Activated naive CD4-positive, alpha-beta T cell treated with anti-CD3 and anti-CD28 coated beads for 36 hours (primary cell): ENCODE measurements around the gene B3GAT3. TPM values are rescaled to one million over a fixed set of nuclear protein-coding genes. Genes with fewer than 3 reads are reported as not detected.
A peak's percentile ranks its signal among the peaks of the same experiment; 100 is the strongest.

Experiments used
- CTCF ChIA-PET: fragments of 350-600 bp; sonication (Branson Sonifier 250); formaldehyde crosslinking; loops from one replicate; lab custom pipeline; 2021; ENCODE audit warnings: antibody characterized with exemption; lab: Charles Lee
- DNase-seq: peaks from one replicate; pipeline ENCODE4 v3.0.0-alpha.2; 2020
- H3K27ac Mint-ChIP-seq: one replicate; pipeline ENCODE4 v1.8.0; 2021; ENCODE audit warnings: mild to moderate bottlenecking, mixed read lengths
- H3K27me3 Mint-ChIP-seq: one replicate; pipeline ENCODE4 v1.8.0; 2021; ENCODE audit warnings: low read depth, mixed read lengths
- H3K36me3 Mint-ChIP-seq: one replicate; pipeline ENCODE4 v1.8.0; 2021; ENCODE audit warnings: low read depth, mixed read lengths
- H3K4me1 Mint-ChIP-seq: one replicate; pipeline ENCODE4 v1.8.0; 2021; ENCODE audit warnings: low read depth, mixed read lengths
- H3K4me3 Mint-ChIP-seq: one replicate; pipeline ENCODE4 v1.8.0; 2021; ENCODE audit warnings: mild to moderate bottlenecking, moderate library complexity, mixed read lengths
- H3K9me3 Mint-ChIP-seq: one replicate; pipeline ENCODE4 v1.8.0; 2021; ENCODE audit warnings: mixed read lengths
- intact Hi-C: fragments of 100-400 bp; cut with micrococcal nuclease; formaldehyde crosslinking; loops from one replicate; pipeline ENCODE4 v1.15.1; 2023
- total RNA-seq, 2 experiments: library from RNA; stranded (reverse); gene quantifications; one replicate each; pipeline ENCODE4 v1.2.3, GENCODE V29; 2021

The B3GAT3 gene
- total RNA-seq, 2 experiments from 2014 or later = 43.1 to 45.7 TPM

DNA sequence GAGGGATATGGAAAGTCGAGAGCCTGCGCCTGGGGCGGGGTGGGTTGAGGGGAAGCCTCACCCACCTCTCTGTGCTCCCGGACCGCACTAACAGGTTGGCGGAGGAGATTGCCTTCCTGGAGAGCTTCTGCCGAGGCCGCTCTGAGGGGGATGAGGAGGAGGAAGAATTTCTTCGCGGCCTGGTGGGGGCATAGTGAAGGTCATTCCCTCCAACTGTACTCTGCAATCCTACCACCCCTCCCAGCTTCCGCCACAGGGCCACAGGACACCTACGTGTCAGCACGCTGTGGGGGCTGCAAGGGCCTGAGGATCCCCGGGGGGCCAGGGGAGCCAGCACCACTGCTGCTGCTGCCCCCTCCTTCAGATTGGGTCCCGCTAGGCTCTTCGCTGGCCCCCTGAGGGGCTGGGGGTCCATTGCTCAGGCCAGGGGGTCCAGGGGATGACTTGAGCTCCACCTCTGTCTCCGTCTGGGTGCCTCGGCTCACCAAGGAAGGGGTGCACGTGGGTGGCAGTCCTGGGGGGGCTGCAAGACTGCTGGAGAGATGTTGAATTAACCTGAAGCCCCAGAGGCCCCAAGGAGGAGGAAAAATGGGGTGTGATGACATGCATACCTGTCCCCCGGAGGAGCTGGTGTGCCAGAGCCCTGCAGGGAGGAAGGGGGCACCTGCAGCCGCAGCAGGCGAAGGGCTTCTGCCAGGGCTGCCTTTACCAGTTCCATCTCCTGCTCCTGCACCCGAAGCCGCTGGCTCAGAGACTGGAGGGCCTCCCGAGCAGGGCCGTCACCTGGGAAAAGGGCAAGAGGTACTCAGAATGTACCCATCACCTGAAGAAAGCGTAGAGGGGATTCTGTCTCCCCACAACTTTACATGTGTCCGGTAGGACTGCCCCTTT is 10.7 kb downstream of the B3GAT3 start:
- Mint-ChIP-seq H3K27me3 (no peaks in the 10 kb centered on the region), H3K4me3 (peak overlapping the region; percentile 99), H3K9me3 (no peaks in the 10 kb centered on the region), H3K4me1 (peaks cover 59% of the 10 kb centered on the region), H3K36me3 (peaks cover 30% of the 10 kb centered on the region), H3K27ac (peak overlapping the region; percentile 98)
- intact Hi-C loops = loop anchor here (1.0 to 5.0 kb wide), 2 partner anchors 10 to 161 kb away; partner anchors contain the start of genes MTA2 and TAF6L
- no peak for DNase-seq
- CTCF ChIA-PET = interaction anchor here (0.7 to 5.3 kb wide), 19 partner anchors 8 to 312 kb away, joined by 3 to 28 read pairs (median 4); partner anchors contain the start of genes C11orf98, CSKMT, MTA2 and TUT1

DNA sequence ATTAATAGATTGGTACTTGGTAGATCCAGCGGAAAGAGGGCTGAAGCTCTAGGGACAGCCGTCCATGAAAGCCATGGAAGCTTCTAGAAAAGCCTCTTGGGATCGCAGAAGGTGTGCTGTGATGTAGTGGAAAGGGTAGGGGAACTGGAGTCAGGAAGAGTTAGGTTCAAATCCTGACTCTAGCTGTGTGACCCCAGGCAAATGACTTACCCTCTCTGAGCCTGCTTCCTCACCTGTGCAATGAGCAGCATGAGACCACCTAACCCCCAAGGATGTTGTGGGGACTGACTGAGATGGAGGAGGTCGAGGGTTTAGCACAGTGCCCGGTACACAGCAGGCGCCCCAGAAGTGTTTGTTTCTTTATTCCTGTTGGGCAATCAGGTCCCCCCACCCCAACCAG is 11.4 kb downstream of the B3GAT3 start:
- peaks cover 60% of the 10 kb centered on the region for H3K4me1 Mint-ChIP-seq
- intact Hi-C loops = loop anchor here (5.0 kb wide), 1 partner anchor 162 kb away; the partner anchor contains the start of gene TAF6L

DNA sequence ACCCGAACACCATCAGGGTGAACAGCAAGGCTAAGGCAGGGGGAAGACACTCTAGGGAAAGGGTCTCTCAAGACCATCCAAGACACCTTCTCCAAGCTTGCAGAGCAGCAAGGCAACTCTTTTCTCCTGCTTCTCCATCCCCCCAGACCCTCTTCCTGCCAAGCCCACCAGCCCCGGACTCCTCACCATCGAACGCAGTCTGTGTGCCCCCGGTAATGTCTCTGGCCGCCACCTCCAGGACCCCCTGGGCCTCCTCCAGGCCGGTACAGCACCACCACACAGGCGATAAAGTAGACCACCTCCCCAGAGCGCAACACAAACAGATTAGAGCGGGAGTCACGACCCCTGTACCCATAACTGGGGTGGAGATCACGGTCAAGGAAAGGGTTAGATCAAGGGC is 13.0 kb downstream of the B3GAT3 start:
- CTCF ChIA-PET = interaction anchor here (5.3 kb wide), 1 partner anchor 16 kb away, joined by 28 read pairs; the partner anchor contains the start of gene TUT1
- H3K4me1 Mint-ChIP-seq = peaks cover 50% of the 10 kb centered on the region
- intact Hi-C loops = no loop called here
- H3K4me3 Mint-ChIP-seq = no peak overlapping the region
- peaks cover 43% of the 10 kb centered on the region for H3K36me3 Mint-ChIP-seq
- no peak overlapping the region for H3K27ac Mint-ChIP-seq
- no peaks in the 10 kb centered on the region for H3K9me3 Mint-ChIP-seq
- no peaks in the 10 kb centered on the region for H3K27me3 Mint-ChIP-seq
- no peak for DNase-seq

More for the DNA sequence above, 11.4 kb downstream of the B3GAT3 start:
- Mint-ChIP-seq H3K27ac (peak overlapping the region; percentile 61), H3K36me3 (peaks cover 32% of the 10 kb centered on the region), H3K4me3 (peak overlapping the region; percentile 99), H3K9me3 (no peaks in the 10 kb centered on the region), H3K27me3 (no peaks in the 10 kb centered on the region)
- DNase-seq = no peak
- CTCF ChIA-PET = interaction anchor here (0.6 to 5.3 kb wide), 8 partner anchors 9 to 131 kb away, joined by 3 to 28 read pairs (median 4); partner anchors contain the start of genes C11orf98, CSKMT, MTA2 and TUT1

DNA sequence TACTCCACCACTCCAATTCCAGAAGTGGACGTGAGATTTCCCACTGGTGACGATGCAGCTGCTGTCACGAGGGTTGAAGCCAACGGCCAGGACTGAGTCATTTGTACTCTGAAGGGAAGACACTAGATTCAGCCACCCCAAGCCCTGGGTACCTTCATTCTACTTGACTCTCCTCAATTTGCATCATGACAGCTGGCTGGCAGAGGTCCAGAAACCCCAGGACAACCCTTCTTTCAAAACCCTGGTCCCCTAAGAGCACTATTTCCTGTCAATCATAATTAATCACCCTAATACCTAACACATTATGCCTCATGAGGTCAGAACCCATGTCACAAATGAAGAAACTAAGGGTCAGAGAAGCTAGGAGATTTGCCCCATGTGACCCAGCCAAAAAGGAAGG is 14.1 kb downstream of the B3GAT3 start:
- CTCF ChIA-PET = interaction anchor here (0.5 to 5.3 kb wide), 3 partner anchors 15 to 1747 kb away, joined by 3 to 28 read pairs (median 3); partner anchors contain the start of gene TUT1
- H3K4me1 Mint-ChIP-seq = peaks cover 51% of the 10 kb centered on the region
- no peaks in the 10 kb centered on the region for H3K27me3 Mint-ChIP-seq
- H3K36me3 Mint-ChIP-seq = peaks cover 50% of the 10 kb centered on the region
- H3K9me3 Mint-ChIP-seq = no peaks in the 10 kb centered on the region
- intact Hi-C loops = no loop called here
- no peak overlapping the region for H3K4me3 Mint-ChIP-seq
- no peak overlapping the region for H3K27ac Mint-ChIP-seq
- DNase-seq = no peak

DNA sequence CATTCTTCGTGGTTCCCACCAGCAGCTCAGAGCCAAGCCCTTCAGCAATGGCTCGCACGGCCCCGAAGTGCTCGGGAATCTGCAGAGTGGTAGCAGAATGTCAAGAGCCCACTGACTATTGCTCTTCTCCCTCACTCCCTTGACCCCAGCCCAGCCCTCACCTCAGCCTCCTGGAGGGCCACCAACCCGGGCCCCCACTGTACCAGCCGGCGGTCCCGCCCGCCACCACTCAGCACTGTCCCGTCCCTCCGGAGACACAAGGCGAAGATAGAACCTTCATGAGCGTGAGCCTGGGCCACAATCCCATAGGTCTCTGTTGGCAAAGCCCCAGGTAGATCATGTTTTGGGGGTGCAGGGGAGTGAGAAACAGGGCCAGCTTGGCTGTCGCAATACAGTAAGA is 15.9 kb downstream of the B3GAT3 start:
- peaks cover 51% of the 10 kb centered on the region for H3K36me3 Mint-ChIP-seq
- CTCF ChIA-PET = no interaction called here
- H3K27me3 Mint-ChIP-seq = no peaks in the 10 kb centered on the region
- no peaks in the 10 kb centered on the region for H3K9me3 Mint-ChIP-seq
- H3K4me3 Mint-ChIP-seq = no peak overlapping the region
- no peak for DNase-seq
- H3K27ac Mint-ChIP-seq = no peak overlapping the region
- peaks cover 44% of the 10 kb centered on the region for H3K4me1 Mint-ChIP-seq
- intact Hi-C loops = no loop called here

DNA sequence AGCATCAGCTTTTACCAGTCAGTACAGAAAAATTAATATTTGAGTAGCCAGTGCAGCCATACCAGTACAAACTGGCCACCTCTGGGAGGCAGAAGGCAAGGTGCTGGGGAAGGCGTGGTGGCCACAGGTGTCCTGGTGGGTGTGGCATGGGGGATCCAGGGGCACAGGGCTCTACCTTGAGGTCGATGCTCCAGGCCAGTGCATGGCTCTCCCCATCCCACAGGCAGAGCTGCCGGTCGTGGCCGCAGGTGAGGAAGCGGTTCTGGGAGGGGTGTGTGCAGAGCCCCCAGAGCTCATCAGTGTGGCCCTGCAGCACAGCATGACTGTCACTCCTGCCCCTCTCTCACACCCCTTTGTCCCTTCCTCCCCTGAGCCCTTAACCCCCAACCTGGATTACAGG is 16.3 kb downstream of the B3GAT3 start:
- H3K27ac Mint-ChIP-seq = no peak overlapping the region
- H3K4me3 Mint-ChIP-seq = no peak overlapping the region
- intact Hi-C loops = no loop called here
- CTCF ChIA-PET = interaction anchor here (1.2 kb wide), 1 partner anchor 14 kb away, joined by 3 read pairs; the partner anchor contains the start of gene TUT1
- no peaks in the 10 kb centered on the region for H3K27me3 Mint-ChIP-seq
- peaks cover 40% of the 10 kb centered on the region for H3K4me1 Mint-ChIP-seq
- H3K9me3 Mint-ChIP-seq = no peaks in the 10 kb centered on the region
- peaks cover 53% of the 10 kb centered on the region for H3K36me3 Mint-ChIP-seq
- DNase-seq = no peak

DNA sequence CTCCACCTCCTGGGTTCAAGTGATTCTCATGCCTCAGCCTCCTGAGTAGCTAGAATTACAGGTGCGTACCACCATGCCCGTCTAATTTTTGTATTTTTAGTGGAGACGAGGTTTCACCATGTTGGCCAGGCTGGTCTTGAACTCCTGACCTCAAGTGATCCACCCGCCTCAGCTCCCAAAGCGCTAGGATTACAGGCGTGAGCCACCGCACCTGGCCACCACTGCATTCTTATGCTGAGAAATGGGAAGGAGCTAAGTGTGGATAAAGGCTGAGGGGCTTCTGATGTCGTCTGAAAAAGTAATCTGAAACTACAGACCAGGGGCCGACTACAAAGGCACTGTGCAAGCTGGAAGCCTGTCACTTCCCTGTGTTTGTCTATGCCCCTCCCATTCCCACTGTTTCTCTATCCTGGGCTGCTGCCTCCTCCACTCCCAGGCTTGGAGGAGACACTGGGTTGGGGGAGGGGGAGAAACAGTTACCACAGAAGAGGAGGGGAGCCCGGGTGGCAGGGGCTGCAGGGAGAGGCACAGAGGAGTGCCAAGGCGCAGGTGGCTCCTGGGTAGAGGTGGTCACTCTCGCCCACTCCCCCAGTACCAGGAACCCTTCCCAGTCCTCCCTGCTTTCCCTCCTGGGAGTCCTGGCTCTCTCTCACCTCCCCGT is 17.2 kb downstream of the B3GAT3 start:
- no peak overlapping the region for H3K27ac Mint-ChIP-seq
- no peaks in the 10 kb centered on the region for H3K27me3 Mint-ChIP-seq
- DNase-seq = no peak
- no peak overlapping the region for H3K4me3 Mint-ChIP-seq
- no peaks in the 10 kb centered on the region for H3K9me3 Mint-ChIP-seq
- H3K36me3 Mint-ChIP-seq = peaks cover 58% of the 10 kb centered on the region
- CTCF ChIA-PET = interaction anchor here (0.7 to 1.2 kb wide), 2 partner anchors 13 to 88 kb away, joined by 3 read pairs; partner anchors contain the start of gene TUT1
- intact Hi-C loops = no loop called here
- H3K4me1 Mint-ChIP-seq = peaks cover 39% of the 10 kb centered on the region

DNA sequence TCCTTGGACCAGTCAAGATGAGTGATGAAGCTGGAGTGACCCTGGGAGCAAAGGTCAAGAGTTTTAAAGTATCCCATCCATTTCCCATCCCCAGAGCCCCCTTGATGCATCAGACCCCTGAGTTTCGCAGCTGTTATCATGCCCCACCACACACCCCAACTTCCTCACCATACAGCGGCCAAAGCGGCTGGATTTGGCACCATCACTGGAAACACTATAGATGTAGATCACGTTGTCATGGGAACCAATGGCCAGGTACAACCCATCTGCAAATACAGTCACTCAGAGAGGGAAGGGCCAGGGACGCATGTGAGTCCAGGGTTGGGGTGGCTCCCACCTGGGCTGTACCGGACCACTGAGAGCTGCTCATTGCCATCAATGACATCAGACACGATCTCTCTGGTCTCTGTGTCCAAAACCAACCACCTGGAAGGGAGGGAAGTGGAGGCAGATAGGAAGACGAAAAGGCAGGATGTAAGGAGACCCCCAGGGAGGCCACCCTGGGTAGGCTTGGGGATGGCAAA is 17.9 kb downstream of the B3GAT3 start:
- H3K4me1 Mint-ChIP-seq = peaks cover 43% of the 10 kb centered on the region
- intact Hi-C loops = no loop called here
- CTCF ChIA-PET = interaction anchor here (0.7 to 1.6 kb wide), 2 partner anchors 8 to 88 kb away, joined by 3 to 4 read pairs; no protein-coding TSS in a partner anchor
- no peak overlapping the region for H3K4me3 Mint-ChIP-seq
- H3K27ac Mint-ChIP-seq = peak overlapping the region; percentile 4
- no peaks in the 10 kb centered on the region for H3K27me3 Mint-ChIP-seq
- no peaks in the 10 kb centered on the region for H3K9me3 Mint-ChIP-seq
- no peak for DNase-seq
- H3K36me3 Mint-ChIP-seq = peaks cover 58% of the 10 kb centered on the region

DNA sequence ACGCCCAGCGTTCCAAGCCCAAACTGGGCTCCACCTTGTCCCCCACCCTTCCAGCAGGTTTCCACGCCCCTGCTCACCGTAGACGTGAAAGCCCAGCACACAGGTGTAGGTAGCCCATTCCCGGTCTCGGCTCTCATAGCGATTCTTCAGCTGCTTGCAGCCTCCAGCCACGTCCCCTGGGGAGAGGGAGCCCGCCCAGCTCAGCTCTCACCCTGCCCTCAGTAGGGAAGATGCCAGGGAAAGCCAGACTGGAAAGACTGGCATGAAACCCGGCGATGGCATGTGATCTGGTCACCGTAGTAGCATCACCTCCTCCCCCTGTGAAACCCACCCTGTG is 18.7 kb downstream of the B3GAT3 start:
- CTCF ChIA-PET = interaction anchor here (1.6 kb wide), 1 partner anchor 8 kb away, joined by 4 read pairs; no protein-coding TSS in a partner anchor
- H3K36me3 Mint-ChIP-seq = peaks cover 64% of the 10 kb centered on the region

DNA sequence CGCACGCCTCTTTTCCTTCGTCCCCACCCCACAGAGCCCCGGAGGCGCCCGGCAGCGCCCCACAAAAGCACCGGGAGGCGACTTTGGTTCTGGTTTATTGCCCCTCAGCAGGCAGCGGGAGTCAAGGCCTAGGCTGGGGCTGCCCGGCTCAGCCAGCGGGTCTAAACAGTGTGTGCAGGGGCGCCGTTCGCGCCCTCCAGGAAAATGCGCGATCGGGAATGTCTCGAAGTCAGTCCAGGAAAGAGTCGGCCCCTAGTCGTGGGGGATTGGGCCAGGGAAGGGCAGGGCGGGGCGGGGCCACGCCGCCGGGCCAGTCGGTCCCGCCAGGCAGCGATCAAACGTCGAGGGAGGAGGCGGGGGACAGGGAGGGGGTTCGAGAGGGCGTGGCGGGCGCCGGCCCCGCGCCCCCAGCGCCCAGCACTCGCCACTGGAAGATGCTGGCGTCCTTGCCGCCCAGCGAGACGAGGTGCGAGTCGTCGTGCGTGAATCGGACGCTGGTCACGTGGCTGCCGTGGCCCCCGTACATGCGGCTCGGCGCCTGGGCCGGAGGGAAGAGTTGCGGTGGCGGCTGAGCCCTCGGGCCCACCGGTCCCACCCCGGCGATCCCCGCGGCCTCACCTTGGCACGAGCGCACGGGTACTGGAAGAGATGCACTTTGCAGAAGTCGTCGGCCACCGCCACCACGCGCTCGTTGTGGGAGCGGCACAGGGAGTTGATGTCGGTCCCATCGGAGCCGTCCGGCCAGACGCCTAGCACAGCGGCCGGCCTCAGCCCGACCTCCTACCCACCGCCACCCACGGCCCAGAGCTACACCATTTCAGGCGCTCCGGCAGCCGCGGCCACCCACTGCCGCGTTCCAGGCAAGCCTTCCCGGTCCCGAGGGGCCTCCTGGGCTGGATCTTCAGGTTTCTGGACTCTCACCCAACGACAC is 19.4 kb downstream of the B3GAT3 start:
- Mint-ChIP-seq H3K36me3 (peaks cover 66% of the 10 kb centered on the region), H3K9me3 (no peaks in the 10 kb centered on the region), H3K27me3 (no peaks in the 10 kb centered on the region), H3K4me3 (peak overlapping the region; percentile 91), H3K27ac (peak overlapping the region; percentile 99), H3K4me1 (peaks cover 44% of the 10 kb centered on the region)
- intact Hi-C loops = no loop called here
- CTCF ChIA-PET = interaction anchor here (1.0 to 2.1 kb wide), 4 partner anchors 9 to 65 kb away, joined by 4 to 15 read pairs (median 8); partner anchors contain the start of gene TUT1
- DNase-seq = peak; percentile 28

More for the DNA sequence above, 18.7 kb downstream of the B3GAT3 start:
- Mint-ChIP-seq H3K9me3 (no peaks in the 10 kb centered on the region), H3K4me1 (peaks cover 44% of the 10 kb centered on the region), H3K27me3 (no peaks in the 10 kb centered on the region), H3K4me3 (peak overlapping the region; percentile 10), H3K27ac (no peak overlapping the region)
- intact Hi-C loops = no loop called here
- DNase-seq = no peak
